OCI-LY7 (cell line): ENCODE measurements around the gene MT1A.

Experiments
- EZH2phosphoT487 ChIP-seq: fragments of 200-600 bp; sonication (generic); IDR thresholded peaks from 2 replicates; pipeline ENCODE4 v1.6.1; 2018; ENCODE audit warnings: low read depth, borderline replicate concordance, mild to moderate bottlenecking, mixed run types, antibody characterized with exemption, low read length, moderate library complexity, mixed read lengths
- TF ChIP-seq, protein P1 (sequence below): fragments of 200-600 bp; sonication (generic); conservative IDR thresholded peaks from 2 replicates; pipeline ENCODE4 v1.5.1; 2014; ENCODE audit warnings: mild to moderate bottlenecking, antibody characterized with exemption, low read length, moderate library complexity, mixed read lengths

GRCh38 chr16:56625943-56626654 is 12.4 kb upstream of the MT1A start:
- TF ChIP-seq, protein P1, sequence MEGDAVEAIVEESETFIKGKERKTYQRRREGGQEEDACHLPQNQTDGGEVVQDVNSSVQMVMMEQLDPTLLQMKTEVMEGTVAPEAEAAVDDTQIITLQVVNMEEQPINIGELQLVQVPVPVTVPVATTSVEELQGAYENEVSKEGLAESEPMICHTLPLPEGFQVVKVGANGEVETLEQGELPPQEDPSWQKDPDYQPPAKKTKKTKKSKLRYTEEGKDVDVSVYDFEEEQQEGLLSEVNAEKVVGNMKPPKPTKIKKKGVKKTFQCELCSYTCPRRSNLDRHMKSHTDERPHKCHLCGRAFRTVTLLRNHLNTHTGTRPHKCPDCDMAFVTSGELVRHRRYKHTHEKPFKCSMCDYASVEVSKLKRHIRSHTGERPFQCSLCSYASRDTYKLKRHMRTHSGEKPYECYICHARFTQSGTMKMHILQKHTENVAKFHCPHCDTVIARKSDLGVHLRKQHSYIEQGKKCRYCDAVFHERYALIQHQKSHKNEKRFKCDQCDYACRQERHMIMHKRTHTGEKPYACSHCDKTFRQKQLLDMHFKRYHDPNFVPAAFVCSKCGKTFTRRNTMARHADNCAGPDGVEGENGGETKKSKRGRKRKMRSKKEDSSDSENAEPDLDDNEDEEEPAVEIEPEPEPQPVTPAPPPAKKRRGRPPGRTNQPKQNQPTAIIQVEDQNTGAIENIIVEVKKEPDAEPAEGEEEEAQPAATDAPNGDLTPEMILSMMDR: no peak
- TF ChIP-seq EZH2phosphoT487: no peak
